GM12878 (cell line): Measurements from ENCODE around the gene SVOP.

Source experiments
- EP300 ChIP-seq, 2 experiments: fragments of 150-350 bp in 1 of 2; IDR thresholded peaks; 2 replicates each; pipeline ENCODE4 v1.6.1; 2011 to 2012; ENCODE audit warnings: low read depth in 2 of 2, low read length in 2 of 2, borderline replicate concordance in 1 of 2, improper control_type of control experiment in 1 of 2, inconsistent platforms in 1 of 2; ENCODE audit not compliant: control insufficient read depth in 1 of 2
- JUND ChIP-seq: IDR thresholded peaks from 2 replicates; pipeline ENCODE4 v1.6.1; 2012; ENCODE audit warnings: low read depth, mild to moderate bottlenecking, low read length, improper control_type of control experiment, moderate library complexity
- POLR2AphosphoS5 ChIP-seq: IDR thresholded peaks from 2 replicates; pipeline ENCODE4 v1.6.1; 2011; ENCODE audit warnings: mild to moderate bottlenecking, low read length, inconsistent platforms
- TCF12 ChIP-seq: IDR thresholded peaks from 2 replicates; pipeline ENCODE4 v1.6.1; 2011; ENCODE audit warnings: low read depth, mild to moderate bottlenecking, low read length
- TF ChIP-seq, protein P1 (sequence below), 3 experiments: IDR thresholded peaks in 2 of 3; conservative IDR thresholded peaks in 1 of 3; 2 replicates each; pipeline ENCODE4 v1.5.1; 2011; ENCODE audit warnings: low read depth in 3 of 3, low read length in 3 of 3, mild to moderate bottlenecking in 3 of 3, control low read depth in 2 of 3, moderate library complexity in 2 of 3, inconsistent platforms in 1 of 3, mixed read lengths in 1 of 3; ENCODE audit not compliant: control insufficient read depth in 2 of 3, insufficient read depth in 1 of 3; ENCODE audit errors: extremely low read depth in 1 of 3
- TF ChIP-seq, protein P2 (sequence below): IDR thresholded peaks from 2 replicates; pipeline ENCODE4 v1.6.1; 2012; ENCODE audit warnings: low read length, inconsistent platforms

DNA sequence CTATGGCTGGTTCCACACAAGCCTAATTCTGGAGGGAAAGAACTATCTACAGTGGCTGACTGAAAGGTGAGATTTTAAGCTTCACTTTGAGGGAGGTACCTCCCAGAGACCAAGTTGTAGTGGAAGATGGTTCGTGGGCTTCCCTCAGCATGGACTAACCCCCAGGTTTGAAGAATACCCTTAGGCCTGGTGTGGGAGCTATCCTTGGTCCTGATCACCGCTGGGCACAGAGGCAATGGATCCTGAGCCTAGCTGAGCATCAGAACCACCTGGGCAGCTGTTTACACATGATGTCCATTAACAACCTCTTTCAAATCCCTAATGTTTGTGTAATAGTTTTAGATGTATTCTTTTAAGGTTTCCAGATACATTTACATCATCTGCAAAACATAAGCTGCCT is 130.7 kb downstream of the SVOP start:
- TF ChIP-seq JUND (no peak), EP300 (IDR thresholded peaks at IDR 0.05; ENCODE audit: borderline replicate concordance in 1 of 2, control insufficient read depth in 1 of 2, low read depth in 2 of 2, low read length in 2 of 2) (no peak), POLR2AphosphoS5 (no peak), TCF12 (no peak)
- TF ChIP-seq, protein P1, sequence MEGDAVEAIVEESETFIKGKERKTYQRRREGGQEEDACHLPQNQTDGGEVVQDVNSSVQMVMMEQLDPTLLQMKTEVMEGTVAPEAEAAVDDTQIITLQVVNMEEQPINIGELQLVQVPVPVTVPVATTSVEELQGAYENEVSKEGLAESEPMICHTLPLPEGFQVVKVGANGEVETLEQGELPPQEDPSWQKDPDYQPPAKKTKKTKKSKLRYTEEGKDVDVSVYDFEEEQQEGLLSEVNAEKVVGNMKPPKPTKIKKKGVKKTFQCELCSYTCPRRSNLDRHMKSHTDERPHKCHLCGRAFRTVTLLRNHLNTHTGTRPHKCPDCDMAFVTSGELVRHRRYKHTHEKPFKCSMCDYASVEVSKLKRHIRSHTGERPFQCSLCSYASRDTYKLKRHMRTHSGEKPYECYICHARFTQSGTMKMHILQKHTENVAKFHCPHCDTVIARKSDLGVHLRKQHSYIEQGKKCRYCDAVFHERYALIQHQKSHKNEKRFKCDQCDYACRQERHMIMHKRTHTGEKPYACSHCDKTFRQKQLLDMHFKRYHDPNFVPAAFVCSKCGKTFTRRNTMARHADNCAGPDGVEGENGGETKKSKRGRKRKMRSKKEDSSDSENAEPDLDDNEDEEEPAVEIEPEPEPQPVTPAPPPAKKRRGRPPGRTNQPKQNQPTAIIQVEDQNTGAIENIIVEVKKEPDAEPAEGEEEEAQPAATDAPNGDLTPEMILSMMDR (IDR thresholded peaks at IDR 0.05 in 2 of 3, conservative IDR thresholded peaks at IDR 0.05 in 1 of 3; ENCODE audit: control insufficient read depth in 2 of 3, extremely low read depth in 1 of 3, insufficient read depth in 1 of 3, low read depth in 3 of 3, low read length in 3 of 3): no peak
- TF ChIP-seq, protein P2, sequence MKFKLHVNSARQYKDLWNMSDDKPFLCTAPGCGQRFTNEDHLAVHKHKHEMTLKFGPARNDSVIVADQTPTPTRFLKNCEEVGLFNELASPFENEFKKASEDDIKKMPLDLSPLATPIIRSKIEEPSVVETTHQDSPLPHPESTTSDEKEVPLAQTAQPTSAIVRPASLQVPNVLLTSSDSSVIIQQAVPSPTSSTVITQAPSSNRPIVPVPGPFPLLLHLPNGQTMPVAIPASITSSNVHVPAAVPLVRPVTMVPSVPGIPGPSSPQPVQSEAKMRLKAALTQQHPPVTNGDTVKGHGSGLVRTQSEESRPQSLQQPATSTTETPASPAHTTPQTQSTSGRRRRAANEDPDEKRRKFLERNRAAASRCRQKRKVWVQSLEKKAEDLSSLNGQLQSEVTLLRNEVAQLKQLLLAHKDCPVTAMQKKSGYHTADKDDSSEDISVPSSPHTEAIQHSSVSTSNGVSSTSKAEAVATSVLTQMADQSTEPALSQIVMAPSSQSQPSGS: no peak
